Activated gamma-delta T cell treated with anti-CD3 and anti-CD28 coated beads, Interleukin-2, amount 50 U/mL, for 16 hours (primary cell): ENCODE measurements around the gene TMIE.

Source experiments
- DNase-seq: peaks from one replicate; pipeline ENCODE4 v3.0.0-alpha.2; 2020; ENCODE audit warnings: low read depth

Gene TMIE

DNA sequence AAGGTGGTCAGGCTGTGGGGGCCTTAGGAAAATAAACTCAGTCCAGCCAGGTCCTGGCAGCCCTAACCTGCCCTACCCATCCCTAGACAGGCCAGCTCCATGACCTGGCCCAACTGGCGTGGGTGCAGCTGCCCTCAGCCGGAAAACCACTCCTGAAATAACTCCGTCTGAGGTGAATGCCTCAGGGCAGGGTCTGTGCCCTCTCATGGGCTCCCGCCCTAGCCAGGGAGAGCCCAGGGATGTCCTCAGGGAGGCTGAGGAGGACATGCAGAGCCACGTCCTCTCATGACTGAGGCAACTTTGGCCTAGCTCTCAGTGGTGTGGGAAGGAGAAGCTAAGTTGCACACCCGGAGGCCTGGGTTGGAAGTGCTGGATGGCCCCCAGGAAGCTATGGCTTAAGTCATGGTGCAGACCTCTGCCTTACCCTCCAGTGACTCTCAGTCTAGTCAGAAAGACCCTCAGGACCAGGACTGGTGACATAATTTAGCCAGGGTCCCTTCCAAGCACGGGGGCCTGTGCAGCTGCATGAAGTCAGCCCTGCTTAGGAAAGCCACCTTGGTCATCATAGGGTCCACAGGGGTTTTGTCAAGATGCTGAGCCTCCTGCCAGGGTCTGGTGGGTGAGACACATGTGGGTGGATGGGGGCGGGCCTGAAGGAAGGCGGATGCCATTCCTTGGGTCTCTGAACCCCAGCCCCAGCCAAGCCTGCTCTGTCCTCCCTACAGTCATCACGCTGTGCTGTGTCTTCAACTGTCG lies 7.4 kb downstream of the TMIE start:
- DNase-seq, result no peak

DNA sequence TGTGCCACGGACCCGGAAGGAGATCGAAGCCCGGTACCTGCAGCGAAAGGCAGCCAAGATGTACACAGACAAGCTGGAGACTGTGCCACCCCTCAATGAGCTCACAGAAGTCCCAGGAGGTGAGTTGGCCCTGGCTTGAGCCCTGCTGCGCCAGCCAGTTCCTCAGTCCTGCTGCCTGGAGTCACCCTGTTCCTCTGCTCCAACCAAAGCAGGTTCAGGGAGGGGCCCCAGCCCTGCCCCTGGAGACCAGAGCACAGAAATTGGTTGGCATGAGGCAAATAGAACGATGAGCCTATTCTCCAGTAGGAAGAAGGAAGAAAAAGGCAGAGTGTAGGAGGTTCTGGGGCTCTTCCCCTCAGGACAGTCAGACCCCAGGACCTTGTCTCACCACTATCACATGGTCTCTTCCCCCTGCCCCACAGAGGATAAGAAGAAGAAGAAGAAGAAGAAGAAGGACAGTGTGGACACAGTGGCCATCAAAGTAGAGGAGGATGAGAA lies 8.0 kb downstream of the TMIE start:
- no peak for DNase-seq

DNA sequence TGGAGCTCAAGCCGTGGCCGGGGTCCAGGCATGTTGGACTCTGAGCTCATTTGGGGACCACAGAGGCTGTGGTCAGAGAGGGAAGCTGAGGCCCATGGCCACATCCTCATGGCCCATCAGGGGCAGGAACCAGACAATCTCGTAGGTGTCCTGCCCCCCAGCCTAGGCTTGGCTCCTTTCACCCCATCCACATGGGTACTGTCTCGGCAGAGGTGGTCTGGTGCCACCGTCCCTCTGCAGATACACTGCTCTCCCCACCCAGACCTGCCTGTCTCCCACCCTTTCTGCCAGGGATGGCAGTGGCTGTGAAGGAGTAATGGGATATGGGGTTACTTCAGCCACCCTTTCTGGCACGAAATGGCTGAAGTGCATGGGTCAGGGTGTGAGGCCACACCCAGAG lies 8.5 kb downstream of the TMIE start:
- no peak for DNase-seq

DNA sequence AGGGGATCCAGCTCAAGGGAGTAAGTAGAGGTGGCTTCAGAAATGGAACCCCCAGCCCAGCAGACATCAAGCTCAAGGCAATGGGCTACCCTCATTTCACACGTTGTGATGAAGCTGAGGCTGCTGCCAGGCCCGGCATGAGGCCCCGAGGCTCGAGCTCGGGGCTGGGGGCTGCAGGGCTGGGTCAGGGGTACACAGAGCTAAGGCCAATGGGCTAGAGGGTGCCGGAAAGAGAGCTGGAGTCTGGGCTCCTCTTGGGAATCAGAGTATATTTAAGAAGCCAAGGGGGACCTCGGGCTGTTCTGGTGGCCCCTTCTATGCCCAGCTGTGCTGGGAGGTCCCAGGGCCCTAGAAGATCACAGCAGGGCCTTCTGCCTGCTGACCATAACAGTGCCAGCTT lies 9.0 kb downstream of the TMIE start:
- no peak for DNase-seq

DNA sequence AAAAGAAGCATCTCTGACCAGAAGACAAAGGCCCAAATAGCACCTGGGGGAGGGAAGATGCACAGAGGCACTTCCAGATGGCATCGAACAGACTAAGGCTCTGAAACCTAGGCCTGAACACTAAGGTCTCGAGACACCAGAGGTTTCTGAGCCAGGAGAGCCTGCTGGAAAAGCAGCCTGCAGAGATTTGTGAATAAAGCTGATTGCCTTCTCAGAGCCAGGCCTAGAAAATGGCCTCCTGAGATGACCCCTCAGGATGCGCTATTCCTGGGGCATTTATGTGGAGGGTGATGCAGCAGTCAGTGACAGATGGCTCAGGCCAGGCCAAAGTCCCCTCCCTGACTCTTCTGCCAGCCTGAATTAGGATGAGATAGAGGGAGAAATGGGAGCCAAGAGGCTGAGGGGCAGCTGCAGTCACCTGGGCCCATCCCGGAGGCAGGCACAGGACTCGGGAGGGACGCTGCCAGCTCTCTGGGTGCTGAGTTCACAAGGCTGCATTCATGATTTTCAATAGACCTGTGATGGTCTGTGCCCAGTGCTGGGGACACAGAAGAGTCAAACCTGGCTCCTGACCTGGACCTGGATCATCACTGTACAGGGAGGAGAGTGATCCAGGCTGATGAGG lies 9.6 kb downstream of the TMIE start:
- DNase-seq, result no peak

DNA sequence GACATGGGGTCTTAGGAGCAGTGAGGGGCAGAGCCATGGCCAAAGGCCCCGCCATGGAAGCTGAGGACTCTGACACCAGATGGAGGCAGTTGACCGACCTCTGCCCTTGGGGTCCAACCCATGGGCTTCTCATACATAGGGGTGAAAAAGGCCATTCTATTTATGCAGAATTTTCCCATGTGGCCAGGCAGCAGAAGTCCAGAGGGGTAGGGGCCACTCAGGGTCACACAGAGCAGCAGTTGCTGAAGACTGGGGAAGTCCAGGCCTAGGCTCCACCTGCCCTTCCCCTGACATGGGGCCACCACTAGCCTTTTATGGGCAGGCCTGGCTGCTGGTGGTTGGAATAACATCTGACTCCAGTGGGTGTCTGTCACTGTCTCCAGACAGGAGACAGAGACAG lies 10.1 kb downstream of the TMIE start:
- DNase-seq, result no peak

DNA sequence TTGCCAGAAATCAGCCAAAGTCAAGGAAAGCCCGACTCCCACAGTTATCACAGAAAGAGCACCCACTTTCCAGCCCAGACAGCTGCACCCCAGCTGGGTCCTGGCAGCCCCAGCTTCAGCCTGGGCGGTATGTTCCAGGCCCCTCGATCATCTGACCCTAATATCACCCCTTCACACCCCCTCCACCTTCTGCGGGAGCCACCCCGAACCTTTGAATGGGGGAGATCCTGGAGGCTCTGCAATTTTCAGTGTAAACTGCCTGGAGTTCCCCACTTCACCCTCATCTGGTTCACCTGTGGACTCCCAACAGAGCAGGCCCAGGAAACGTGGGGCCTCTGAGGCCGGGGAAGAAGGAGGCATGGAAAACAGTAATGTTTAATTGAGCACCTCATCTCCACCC lies 10.6 kb downstream of the TMIE start:
- DNase-seq, result no peak

DNA sequence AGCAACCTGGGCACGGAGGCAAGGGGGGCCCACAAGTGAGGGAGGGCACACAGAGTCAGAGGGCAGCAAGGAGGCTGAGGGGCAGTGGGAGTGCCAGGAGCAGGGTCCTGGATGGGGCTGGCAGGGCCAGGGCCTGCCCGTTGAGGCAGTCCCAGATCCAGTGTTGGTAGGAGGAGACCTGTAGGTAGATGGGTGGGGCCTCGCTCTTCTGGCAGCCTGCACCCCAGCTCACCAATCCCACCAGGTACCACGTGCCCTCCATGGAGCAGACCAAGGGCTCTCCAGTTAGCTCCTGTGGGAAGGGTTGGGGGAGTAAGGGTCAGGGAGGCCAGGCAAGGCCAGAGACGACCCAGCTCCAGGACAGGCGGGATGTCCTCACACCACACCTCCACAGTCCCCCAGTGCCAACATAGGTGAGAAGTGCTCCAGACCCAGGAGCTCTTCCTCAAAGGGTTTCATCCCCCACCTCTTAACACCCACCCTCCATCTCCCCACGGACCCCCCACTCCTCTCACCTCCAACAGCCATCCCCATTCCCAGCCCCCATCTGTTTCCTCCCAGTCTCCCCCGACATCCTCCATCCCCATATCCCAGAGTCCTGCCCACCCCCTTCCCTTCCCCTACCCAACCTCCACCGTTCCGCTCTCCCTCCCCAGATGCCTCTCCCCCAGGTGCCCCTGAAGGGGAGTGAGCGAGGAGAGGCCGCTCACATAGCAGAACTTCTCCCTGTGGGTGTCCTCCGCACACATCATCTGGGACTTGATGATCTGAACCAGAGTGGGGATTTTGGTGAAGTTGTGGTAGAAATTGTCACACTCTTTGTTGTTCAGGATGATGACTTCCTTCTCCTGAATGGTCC lies 11.2 kb downstream of the TMIE start:
- DNase-seq, result no peak

DNA sequence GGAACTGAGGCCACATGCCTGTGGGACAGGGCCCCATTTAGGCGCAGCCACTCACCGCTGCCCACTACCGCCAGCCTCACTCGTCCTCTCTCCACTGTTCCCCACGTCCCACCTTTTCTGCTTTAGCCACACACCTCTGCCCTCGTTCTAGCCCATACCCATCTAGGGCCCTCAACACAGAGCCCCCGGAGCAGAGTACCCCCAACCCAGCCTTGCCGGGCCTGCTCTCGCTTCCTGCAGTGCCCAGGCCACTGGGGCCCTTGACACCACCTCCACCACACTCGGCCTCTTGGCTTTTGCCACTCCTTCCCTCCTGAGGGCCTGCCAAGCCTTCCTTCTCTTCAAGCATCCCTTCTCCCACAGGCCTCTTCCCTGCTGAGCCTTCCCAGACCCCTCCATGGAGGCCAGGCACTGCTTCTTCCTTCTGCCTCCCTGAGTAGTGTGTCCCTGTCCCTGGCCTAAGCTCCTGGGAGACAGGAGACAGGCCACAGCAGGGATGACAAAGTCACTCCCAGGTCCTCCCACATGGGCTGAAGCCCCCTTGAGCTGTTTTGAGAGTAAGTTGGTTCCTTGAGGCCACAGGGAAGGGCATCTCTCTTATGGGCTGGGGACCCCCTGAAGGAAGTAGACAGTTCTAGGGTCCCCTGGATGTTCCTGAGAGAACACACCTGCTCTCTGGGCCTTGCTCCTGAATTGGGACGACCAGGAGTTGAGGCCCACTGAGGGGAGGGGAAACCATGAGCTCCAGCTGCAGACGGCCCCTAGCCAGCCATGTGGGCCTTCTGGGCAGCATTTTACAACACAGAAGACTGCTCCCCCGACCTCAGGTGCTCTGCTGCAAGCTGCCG lies 12.1 kb downstream of the TMIE start:
- DNase-seq, result no peak

DNA sequence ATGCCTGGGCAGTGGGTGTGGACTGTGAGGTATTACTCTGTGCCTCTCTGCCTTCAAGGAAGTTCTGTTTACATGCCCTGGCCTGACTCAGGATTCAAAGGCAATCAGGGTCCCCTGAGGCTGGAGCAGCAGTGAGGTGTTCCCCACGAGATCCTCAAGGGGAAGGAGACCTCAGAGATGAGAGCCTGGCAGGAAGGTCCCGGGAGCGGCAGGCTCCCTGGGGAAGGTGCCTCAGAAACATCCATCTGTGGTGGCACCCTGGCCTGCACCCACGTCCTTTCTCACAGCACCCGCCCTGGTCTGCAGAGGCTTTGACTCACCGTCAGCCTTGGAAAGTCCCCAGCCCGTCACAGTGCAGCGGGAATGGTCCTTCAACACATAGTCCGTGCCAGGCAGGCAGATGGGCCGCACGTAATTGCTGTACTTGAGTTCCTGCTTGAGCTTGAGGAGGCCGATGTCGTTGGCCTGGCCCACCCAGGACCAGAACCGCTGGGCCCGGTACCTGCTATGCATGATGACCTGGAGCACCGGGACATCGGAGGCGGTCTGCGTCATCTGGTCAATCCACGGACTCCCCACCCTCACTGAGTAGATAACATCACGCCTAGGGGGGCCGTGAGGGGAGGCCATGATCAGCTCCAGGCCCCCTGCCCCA lies 12.8 kb downstream of the TMIE start:
- DNase-seq, result no peak

DNA sequence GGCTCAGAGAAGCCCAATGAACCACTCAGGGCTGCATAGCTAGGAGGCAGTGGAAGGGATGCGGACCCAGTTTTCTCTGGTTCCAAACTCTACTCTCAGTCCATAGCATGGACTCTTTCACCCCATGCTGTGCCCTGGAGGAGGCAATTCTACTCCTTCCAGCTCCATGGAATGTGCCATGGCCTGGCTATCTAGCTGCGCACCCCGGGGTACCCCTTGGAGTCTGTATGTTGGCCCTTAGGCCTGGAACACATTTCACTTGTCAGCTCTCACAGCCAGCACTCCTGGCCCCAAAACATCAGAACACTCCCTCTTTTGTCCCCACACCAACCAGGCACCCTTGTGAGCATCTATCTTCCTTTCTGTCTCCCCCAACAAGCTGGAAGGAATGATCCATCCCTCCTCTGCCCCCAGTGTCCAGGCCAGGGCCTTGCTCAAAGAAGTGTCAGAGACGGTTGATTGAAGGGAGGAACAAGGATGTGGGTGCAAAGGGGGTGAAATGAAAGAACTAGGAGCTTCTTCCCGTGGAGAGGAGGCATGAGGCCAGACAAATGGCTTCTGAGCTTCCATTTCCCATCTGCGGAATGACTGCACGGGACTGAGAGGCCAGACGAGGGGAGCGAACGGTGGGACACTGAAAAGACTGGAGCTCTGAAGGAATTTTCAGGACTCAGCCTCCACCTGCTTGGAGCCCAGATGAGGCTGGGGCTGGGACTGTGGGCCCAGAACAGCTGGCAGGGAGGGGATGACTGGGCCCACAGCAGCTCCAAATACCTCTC lies 13.7 kb downstream of the TMIE start:
- DNase-seq, result no peak

DNA sequence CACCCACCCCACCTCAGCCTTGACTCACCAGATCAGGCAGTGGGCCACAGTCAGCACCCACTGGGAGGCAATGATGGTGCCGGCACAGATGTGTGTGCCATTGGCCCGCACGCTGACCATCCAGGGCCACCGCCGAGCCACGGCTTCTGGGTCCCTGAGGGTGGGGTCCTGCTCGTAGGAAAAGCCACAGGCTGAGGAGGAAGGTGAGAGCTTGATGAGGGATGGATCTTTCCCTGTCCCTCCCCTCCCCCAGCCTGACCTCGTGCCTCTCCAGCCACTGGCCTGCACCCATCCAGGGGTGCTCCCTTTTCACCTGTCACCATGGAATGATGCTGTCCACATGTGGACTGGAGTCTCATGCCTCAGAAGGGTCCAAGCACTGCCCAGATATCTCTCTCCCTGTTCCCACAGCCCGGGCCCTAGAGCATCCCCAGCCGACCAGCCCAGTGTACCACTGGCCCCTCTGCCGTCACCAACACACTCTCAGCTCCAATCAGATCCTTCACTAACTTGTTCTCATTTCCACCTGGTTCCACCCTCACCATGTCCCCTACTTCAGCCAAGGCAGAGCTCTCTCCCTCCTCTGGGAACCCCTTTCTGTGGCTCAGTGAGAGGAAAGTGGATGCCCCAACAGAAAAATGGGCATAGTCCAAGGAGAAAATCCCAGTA lies 14.4 kb downstream of the TMIE start:
- no peak for DNase-seq

DNA sequence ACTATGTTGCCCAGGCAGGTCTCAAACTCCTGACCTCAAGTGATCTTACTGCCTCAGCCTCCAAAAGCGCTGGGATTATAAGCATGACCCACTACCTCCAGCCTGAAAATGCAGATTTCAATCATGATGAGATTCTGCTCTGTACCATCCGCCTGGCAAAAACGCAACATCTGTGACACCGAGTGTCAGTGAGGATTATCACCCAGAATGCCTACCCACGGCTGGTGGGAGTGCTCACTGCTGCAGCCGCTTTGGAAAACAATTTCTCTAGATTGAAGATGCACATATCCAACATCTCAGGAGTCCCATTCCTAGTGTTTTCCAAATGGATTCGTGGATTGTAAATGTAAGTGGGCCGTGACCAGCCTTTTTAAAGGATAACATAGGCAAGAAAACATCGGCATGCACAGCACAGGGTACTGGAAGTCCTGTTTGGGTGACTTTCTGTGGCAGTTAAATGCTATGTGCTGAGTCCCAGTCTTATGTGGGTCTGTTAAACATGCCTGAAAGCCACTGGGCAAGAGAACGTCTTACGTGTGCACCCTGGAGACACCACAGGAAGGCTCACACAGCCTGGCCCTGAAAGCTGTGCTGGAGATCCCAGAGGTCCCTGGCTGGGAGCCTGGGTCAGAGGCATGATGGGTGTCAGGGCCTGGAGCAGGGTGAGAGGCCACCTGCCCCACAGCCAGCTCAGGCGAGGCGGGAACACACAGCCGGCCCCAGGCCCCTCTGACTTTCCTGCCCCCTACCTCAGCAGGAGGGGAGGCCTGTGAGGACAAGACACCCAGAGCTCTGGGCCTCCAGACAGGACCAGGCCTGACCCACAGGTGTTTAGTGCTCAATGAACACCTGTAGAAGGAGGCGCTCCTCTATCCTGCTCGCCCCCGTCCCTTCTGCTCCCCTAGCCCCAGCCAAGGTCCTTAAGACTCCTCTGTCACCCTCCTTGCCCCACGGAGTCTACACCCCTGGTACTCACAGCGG lies 15.6 kb downstream of the TMIE start:
- DNase-seq, result no peak

DNA sequence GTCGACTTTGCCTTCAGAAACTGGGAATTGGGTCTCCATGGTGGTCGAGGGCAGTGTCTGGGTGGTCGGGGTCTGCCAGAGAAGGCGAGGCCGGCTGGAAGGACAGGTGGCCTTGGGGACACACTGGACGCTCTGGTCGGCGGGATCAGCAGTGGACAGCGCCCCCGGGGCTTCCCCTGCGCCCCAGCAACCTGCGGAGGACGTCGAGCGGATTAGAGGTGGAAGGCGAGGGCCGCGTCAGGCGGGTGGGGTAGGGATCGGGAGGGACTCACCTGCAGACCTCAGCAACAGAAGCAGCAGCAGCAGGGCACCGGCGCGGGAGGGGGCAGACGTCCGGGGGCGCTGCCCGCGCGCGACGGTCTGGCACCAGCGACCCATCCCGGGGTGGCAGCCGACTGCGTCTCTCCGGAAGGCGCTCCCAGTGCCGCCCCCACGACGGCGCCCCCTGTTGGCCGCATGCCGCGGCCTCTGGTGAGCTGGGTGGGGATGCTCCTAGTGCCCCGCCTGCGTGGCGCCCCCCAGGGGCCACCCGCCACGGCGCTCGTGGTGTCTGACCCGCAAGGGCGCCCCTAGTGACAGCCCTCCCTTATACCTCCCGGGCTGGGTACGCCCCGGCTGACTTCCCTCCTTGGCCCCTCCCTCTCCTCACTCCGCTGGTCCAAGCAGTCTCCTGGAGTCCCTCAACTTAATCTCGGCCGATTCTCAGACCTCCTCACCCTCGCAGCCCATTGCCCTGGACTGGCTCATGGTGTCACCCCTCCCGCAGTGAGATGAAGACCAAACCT lies 16.4 kb downstream of the TMIE start, which contains the start of gene PRSS50:
Gene PRSS50 (minus strand): TSS at position 423 of the 785 bp plus-strand sequence. CDS start 45 bp downstream, at position 378.
- no peak for DNase-seq

DNA sequence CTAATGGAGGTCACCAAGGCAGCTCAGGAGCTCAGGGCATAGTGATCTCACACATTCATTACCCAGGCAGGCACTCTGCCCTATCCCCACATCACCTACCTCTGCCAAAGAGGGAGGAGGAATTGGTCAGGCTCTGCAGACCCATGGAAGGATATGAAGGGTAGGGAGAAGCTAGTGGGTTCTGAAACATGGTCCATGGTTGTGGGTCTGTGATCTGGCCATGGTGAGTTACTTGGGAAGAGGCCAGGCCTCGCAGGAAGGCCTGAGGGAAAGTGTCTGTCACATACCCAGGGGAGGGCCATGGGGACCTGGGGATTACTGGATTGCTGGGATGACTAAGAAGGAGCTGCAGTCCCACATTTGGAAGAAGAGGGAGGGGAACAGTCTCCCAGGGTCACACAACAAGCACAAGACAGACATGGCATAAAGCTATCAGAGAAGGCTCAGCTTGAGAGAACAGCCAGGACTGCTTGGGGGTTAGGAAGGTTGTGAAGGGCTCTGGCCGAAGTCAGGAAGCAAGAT lies 17.9 kb downstream of the TMIE start:
- DNase-seq, result no peak

DNA sequence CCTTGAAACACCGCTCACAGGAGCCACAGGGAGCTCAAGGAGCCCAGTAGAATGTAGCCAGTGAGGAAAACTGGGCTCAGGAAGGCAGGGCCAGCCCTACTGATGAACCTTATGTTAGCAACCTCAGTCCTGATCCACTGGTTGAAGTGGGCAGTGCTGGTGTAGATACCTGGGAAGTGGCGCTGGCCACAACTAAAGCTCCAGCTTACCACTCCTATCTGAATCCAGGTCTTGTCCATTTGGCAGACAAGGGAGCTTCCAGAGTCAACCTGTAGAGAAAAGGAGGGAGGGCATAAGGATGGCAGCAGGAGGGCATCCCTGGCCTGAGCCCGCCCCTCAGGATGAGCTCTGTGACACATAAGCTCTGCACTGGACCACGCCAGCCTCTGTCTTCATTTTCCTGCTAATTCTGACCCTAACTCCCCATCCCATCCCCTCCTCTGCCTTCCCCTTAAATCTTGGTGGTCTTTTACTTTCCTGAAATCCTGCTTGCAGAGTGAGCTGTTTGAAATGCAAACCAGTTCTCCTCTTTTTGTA lies 18.6 kb downstream of the TMIE start:
- no peak for DNase-seq

DNA sequence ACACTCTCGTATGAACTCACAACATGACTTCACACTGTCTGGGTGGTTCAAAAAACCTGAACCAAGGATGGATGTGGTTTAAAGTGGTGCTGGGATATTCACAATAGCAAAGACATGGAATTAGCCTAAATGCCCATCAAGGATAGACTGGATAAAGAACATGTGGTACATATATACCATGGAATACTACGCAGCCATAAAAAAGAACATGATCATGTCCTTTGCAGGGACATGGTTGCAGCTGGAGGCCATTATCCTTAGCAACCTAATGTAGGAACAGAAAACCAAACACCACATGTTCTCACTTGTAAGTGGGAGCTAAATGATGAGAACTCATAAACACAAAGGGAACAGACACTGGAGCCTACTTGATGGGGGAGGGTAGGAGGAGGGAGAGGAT lies 19.8 kb downstream of the TMIE start:
- DNase-seq, result no peak
